Measurements from ENCODE around the gene CFAP47. TPM values are rescaled to one million over a fixed set of nuclear protein-coding genes. Genes with fewer than 3 reads are reported as not detected.

Gene CFAP47
- total and polyA plus RNA-seq, 2 of the 4 experiments (the other 2 are of a cell fraction) = not detected

GRCh38 chrX:36357855-36358254 lies 438.3 kb downstream of the CFAP47 start:
- H3K56ac ChIP-seq (ENCODE audit: extremely low read depth, insufficient read depth, low read length) = no peak overlapping the region
- H3K27ac ChIP-seq (ENCODE audit: insufficient read depth, low read length) = no peak overlapping the region
- TF ChIP-seq CTCF (conservative IDR thresholded peaks at IDR 0.05; ENCODE audit: low read depth, low read length) (no peak), MAFK (IDR thresholded peaks at IDR 0.05; ENCODE audit: low read depth, low read length) (no peak), SMC3 (IDR thresholded peaks at IDR 0.05; ENCODE audit: low read depth, low read length) (no peak), MAZ (IDR thresholded peaks at IDR 0.05; ENCODE audit: borderline replicate concordance, low read depth, low read length) (no peak), RFX5 (IDR thresholded peaks at IDR 0.05; ENCODE audit: low read depth, low read length) (no peak), POLR2A (IDR thresholded peaks at IDR 0.05; ENCODE audit: low read depth, low read length) (no peak), BHLHE40 (IDR thresholded peaks at IDR 0.05; ENCODE audit: low read depth, low read length) (no peak), ELK1 (IDR thresholded peaks at IDR 0.05; ENCODE audit: borderline replicate concordance, low read depth, low read length) (no peak)
- H2AK5ac ChIP-seq (ENCODE audit: low read depth, low read length) = no peak overlapping the region
- peaks cover 6% of the 10 kb centered on the region for H3K9me3 ChIP-seq (ENCODE audit: control insufficient read depth, insufficient read depth, low read length)
- no peak overlapping the region for H3K9ac ChIP-seq (ENCODE audit: low read depth, low read length)
- no TSS peak for BruUV-seq (replicated peaks)
- no peak overlapping the region for H2AFZ ChIP-seq (replicated peaks; ENCODE audit: low read length, poor library complexity)
- H3K36me3 ChIP-seq (ENCODE audit: control insufficient read depth, insufficient read depth, low read length) = no peaks in the 10 kb centered on the region
- no peak overlapping the region for H2BK20ac ChIP-seq (ENCODE audit: low read depth, low read length)
- ChIA-PET CTCF (no interaction called here), POLR2A (ENCODE audit: unreplicated experiment) (no interaction called here)
- H4K20me1 ChIP-seq (ENCODE audit: insufficient read depth, low read length) = no peaks in the 10 kb centered on the region
- H3K14ac ChIP-seq (replicated peaks; ENCODE audit: low read depth, low read length) = no peak overlapping the region
- no peak overlapping the region for H3K18ac ChIP-seq (ENCODE audit: low read depth, low read length)
- in situ Hi-C loops (cut with MboI; ENCODE audit: low sequenced_read_pairs) (no loop called here), dilution Hi-C loops (cut with HindIII; ENCODE audit: low sequenced_read_pairs, unreplicated experiment) (no loop called here), intact Hi-C loops (cut with micrococcal nuclease) (no loop called here)
- H3K4me2 ChIP-seq (ENCODE audit: low read depth, low read length) = no peak overlapping the region
- ATAC-seq (ENCODE audit: low read depth) = no peak
- no peak overlapping the region for H2AK9ac ChIP-seq (replicated peaks; ENCODE audit: low read depth, low read length, poor library complexity)
- H4K5ac ChIP-seq (ENCODE audit: low read depth, low read length) = no peak overlapping the region
- H3K23ac ChIP-seq (ENCODE audit: low read depth, low read length) = no peak overlapping the region
- H4K91ac ChIP-seq (ENCODE audit: insufficient read depth, low read depth, low read length) = no peak overlapping the region
- H3K27me3 ChIP-seq (ENCODE audit: control insufficient read depth, insufficient read depth, low read length) = no peaks in the 10 kb centered on the region
- H3K4me3 ChIP-seq (ENCODE audit: insufficient read depth, low read depth, low read length) = no peak overlapping the region
- H2BK15ac ChIP-seq (ENCODE audit: low read depth, low read length) = no peak overlapping the region
- no peak for DNase-seq
- H3K79me1 ChIP-seq (ENCODE audit: low read depth in 1 of 2, low read length in 2 of 2) = no peaks in the 10 kb centered on the region
- H2BK120ac ChIP-seq (ENCODE audit: low read depth, low read length) = no peak overlapping the region
- H3K9me1 ChIP-seq (ENCODE audit: insufficient read depth, low read length) = no peaks in the 10 kb centered on the region
- no CpG with 5 or more reads among the region's 1 CpG for WGBS, 2 experiments (ENCODE audit: extremely low coverage in 2 of 2, insufficient read length in 1 of 2)
- H3K4me1 ChIP-seq (ENCODE audit: control insufficient read depth, insufficient read depth, low read length) = no peaks in the 10 kb centered on the region
- no peak overlapping the region for H3K4ac ChIP-seq (ENCODE audit: low read depth, low read length)
- H4K8ac ChIP-seq (ENCODE audit: low read depth in 2 of 2, low read length in 2 of 2) = no peak overlapping the region
- H2BK5ac ChIP-seq (ENCODE audit: low read depth, low read length, poor library complexity, severe bottlenecking) = no peak overlapping the region

Measured in IMR-90 (cell line).